NCI-H187 (cell line): Measurements from ENCODE around the gene B4GALNT1.
A peak's percentile ranks its signal among the peaks of the same experiment; 100 is the strongest.
"Not testable (repeated sequence)": the region's sequence is repeated elsewhere in the genome, so short reads cannot be mapped to it uniquely, and the experiment has no call there.

Experiments used
- DNase-seq, 2 experiments: peaks; one replicate each; lab custom pipeline; 2025; lab: John Stamatoyannopoulos, UW

The B4GALNT1 gene

GRCh38 chr12:57637364-57637763, 4.4 kb upstream of the B4GALNT1 start:
- no peak for DNase-seq

GRCh38 chr12:57636731-57637130, 3.7 kb upstream of the B4GALNT1 start:
- not testable (repeated sequence) for DNase-seq

GRCh38 chr12:57632073-57632957, 686 bp downstream of the B4GALNT1 start:
- no peak for DNase-seq

- no peak for DNase-seq
These were observed 1.4 kb downstream of the B4GALNT1 start for GRCh38 chr12:57631566-57632072.

GRCh38 chr12:57630891-57631433, 2.0 kb downstream of the B4GALNT1 start:
- DNase-seq = no peak

- DNase-seq = no peak
These were observed 3.0 kb downstream of the B4GALNT1 start for GRCh38 chr12:57629897-57630471.

GRCh38 chr12:57628280-57629191, 4.5 kb downstream of the B4GALNT1 start:
- DNase-seq = no peak

- no peak for DNase-seq
These were observed 5.3 kb downstream of the B4GALNT1 start for GRCh38 chr12:57627501-57628279.

GRCh38 chr12:57626921-57627445, 6.0 kb downstream of the B4GALNT1 start:
- no peak for DNase-seq

- DNase-seq = no peak
These were observed 6.7 kb downstream of the B4GALNT1 start for GRCh38 chr12:57626111-57626920.

GRCh38 chr12:57625261-57626032, 7.6 kb downstream of the B4GALNT1 start:
- no peak for DNase-seq

GRCh38 chr12:57624441-57625220, 8.4 kb downstream of the B4GALNT1 start:
- no peak for DNase-seq

GRCh38 chr12:57623811-57624390, 9.1 kb downstream of the B4GALNT1 start:
- DNase-seq = no peak

- DNase-seq = no peak
These were observed 9.6 kb downstream of the B4GALNT1 start for GRCh38 chr12:57623385-57623784.

- no peak for DNase-seq
These were observed 10.4 kb downstream of the B4GALNT1 start for GRCh38 chr12:57622293-57623245.

- DNase-seq = peak; percentile 25 to 30
These were observed 11.3 kb downstream of the B4GALNT1 start for GRCh38 chr12:57621497-57622292.
